Gastrocnemius medialis (tissue), 4 donors: Measurements from ENCODE around the gene SDK2. TPM values are rescaled to one million over a fixed set of nuclear protein-coding genes. Genes with fewer than 3 reads are reported as not detected.
"Not testable (repeated sequence)": the region's sequence is repeated elsewhere in the genome, so short reads cannot be mapped to it uniquely, and the experiment has no call there.

ENCODE experiments used
- ATAC-seq, 2 donors: fragments of 150-250 bp; one replicate each; pipeline ENCODE4 v1.9.1; 2016
- DNase-seq, 2 donors: peaks; one replicate each; pipeline ENCODE4 v3.0.0-alpha.2; 2019
- H3K27ac ChIP-seq, 4 donors: fragments of 200-600 bp; sonication (generic); 1 replicate in 1 of 4; 2 replicates in 3 of 4; pipeline ENCODE4 v1.5.1; 2016 to 2018; ENCODE audit warnings: mild to moderate bottlenecking in 2 of 4, moderate library complexity in 1 of 4
- H3K27me3 ChIP-seq, 3 donors: fragments of 200-600 bp; sonication (generic) in 2 of 3; 1 replicate in 1 of 3; 2 replicates in 2 of 3; pipeline versions ENCODE4 v1.5.1 to v1.6.0; 2016 to 2019; ENCODE audit warnings: mild to moderate bottlenecking in 1 of 3, moderate library complexity in 1 of 3
- H3K36me3 ChIP-seq, 2 donors: fragments of 200-600 bp; sonication (generic) in 1 of 2; one replicate each; pipeline ENCODE4 v1.5.1; 2017 to 2018
- H3K4me1 ChIP-seq, 2 donors: fragments of 200-600 bp; sonication (generic) in 1 of 2; one replicate each; pipeline ENCODE4 v1.5.1; 2016 to 2017; ENCODE audit warnings: mild to moderate bottlenecking in 2 of 2
- H3K4me3 ChIP-seq, 4 donors: fragments of 200-600 bp; sonication (generic) in 3 of 4; 1 replicate in 1 of 4; 2 replicates in 3 of 4; pipeline ENCODE4 v1.5.1; 2016 to 2019; ENCODE audit warnings: mild to moderate bottlenecking in 2 of 4
- H3K9me3 ChIP-seq, 3 donors: fragments of 200-600 bp; sonication (generic) in 2 of 3; 1 replicate in 1 of 3; 2 replicates in 2 of 3; pipeline ENCODE4 v1.5.1; 2016 to 2019
- CTCF ChIP-seq, 5 experiments: fragments of 450-650 bp in 3 of 5; fragments of 200-600 bp in 2 of 5; sonication (generic) in 2 of 5; IDR thresholded peaks in 4 of 5; conservative IDR thresholded peaks in 1 of 5; 1 replicate in 4 of 5; 2 replicates in 1 of 5; pipeline ENCODE4 v1.5.1; 2016 to 2019; ENCODE audit warnings: antibody characterized with exemption in 5 of 5, mild to moderate bottlenecking in 3 of 5, moderate library complexity in 3 of 5
- POLR2A ChIP-seq, 2 donors: fragments of 450-650 bp; IDR thresholded peaks; one replicate each; pipeline ENCODE4 v1.6.1; 2017; ENCODE audit warnings: antibody characterized with exemption in 2 of 2, mild to moderate bottlenecking in 2 of 2, moderate library complexity in 2 of 2
- in situ Hi-C, 4 donors: fragments of 200-750 bp; cut with MboI; loops; one replicate each; pipeline versions ENCODE4 v1.15.0 to v1.8.0; 2017; ENCODE audit warnings: low sequenced_read_pairs in 4 of 4
- intact Hi-C: fragments of 100-400 bp; cut with DNase I; formaldehyde crosslinking; loops from one replicate; pipeline ENCODE4 v1.15.1; 2023; ENCODE audit warnings: low total_unique reads
- total RNA-seq, 4 donors: library from RNA; depleted of rRNA; stranded (reverse); fragments of >200 nt; gene quantifications; one replicate each; pipeline versions ENCODE4 v1.1.0 to v1.2.3, GENCODE V29; 2016

The SDK2 gene
- total RNA-seq, 4 donors from 2014 or later: 0.02 to 0.31 (median 0.13) TPM

GRCh38 chr17:73474370-73474988, 169.8 kb downstream of the SDK2 start:
- no peaks in the 10 kb centered on the region for H3K27me3 ChIP-seq
- in situ Hi-C loops (no loop called here), intact Hi-C loops (no loop called here)
- no peaks in the 10 kb centered on the region for H3K36me3 ChIP-seq
- DNase-seq: peak in 1 of 2 donors; percentile 12
- TF ChIP-seq CTCF (IDR thresholded peaks at IDR 0.05 in 4 of 5, conservative IDR thresholded peaks at IDR 0.05 in 1 of 5): no peak
- no peak for TF ChIP-seq POLR2A (IDR thresholded peaks at IDR 0.05)
- H3K4me3 ChIP-seq: no peak overlapping the region
- H3K27ac ChIP-seq: no peak overlapping the region
- no peak for ATAC-seq
- H3K4me1 ChIP-seq: no peaks in the 10 kb centered on the region
- no peaks in the 10 kb centered on the region for H3K9me3 ChIP-seq

- DNase-seq, H3K27me3 ChIP-seq, H3K9me3 ChIP-seq, intact Hi-C loops, H3K4me3 ChIP-seq, ATAC-seq, H3K36me3 ChIP-seq, in situ Hi-C loops, H3K27ac ChIP-seq, H3K4me1 ChIP-seq: not testable (repeated sequence)
Observed at GRCh38 chr17:73472715-73473114, 171.5 kb downstream of the SDK2 start.

DNA sequence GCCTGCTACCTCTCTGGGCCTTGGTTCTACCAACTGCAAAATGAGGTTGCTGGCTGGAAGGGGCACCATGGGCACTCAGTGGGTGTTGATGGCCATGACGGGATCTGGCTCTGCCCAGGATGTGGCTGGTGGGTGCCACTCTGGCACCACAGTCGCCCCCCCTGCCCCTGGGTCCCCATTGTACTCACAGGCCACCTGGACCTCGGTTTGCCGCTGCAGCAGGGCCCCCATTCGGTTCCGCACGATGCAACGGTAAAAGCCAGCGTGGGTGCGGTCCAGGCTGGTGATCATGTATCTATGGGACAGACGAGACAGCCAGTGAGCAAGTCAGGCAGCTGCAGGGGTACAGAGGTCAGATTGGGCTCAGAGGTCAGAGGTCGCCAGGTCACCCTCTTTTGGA, 172.3 kb downstream of the SDK2 start:
- in situ Hi-C loops: no loop called here
- DNase-seq (no peak), ATAC-seq (no peak)
- intact Hi-C loops: no loop called here
- Histone ChIP-seq H3K9me3 (no peaks in the 10 kb centered on the region), H3K27ac (no peak overlapping the region), H3K4me1 (no peaks in the 10 kb centered on the region), H3K36me3 (no peaks in the 10 kb centered on the region), H3K4me3 (no peak overlapping the region), H3K27me3 (no peaks in the 10 kb centered on the region)
- no peak for TF ChIP-seq POLR2A (IDR thresholded peaks at IDR 0.05)
- TF ChIP-seq CTCF (IDR thresholded peaks at IDR 0.05 in 4 of 5, conservative IDR thresholded peaks at IDR 0.05 in 1 of 5): no peak

GRCh38 chr17:73470316-73470826, 173.9 kb downstream of the SDK2 start:
- H3K9me3 ChIP-seq: no peaks in the 10 kb centered on the region
- no peaks in the 10 kb centered on the region for H3K36me3 ChIP-seq
- H3K4me1 ChIP-seq: no peaks in the 10 kb centered on the region
- TF ChIP-seq POLR2A (IDR thresholded peaks at IDR 0.05) (no peak), CTCF (IDR thresholded peaks at IDR 0.05 in 4 of 5, conservative IDR thresholded peaks at IDR 0.05 in 1 of 5) (no peak)
- no peaks in the 10 kb centered on the region for H3K27me3 ChIP-seq
- no peak for DNase-seq
- intact Hi-C loops: no loop called here
- no peak for ATAC-seq
- in situ Hi-C loops: no loop called here
- H3K4me3 ChIP-seq: no peak overlapping the region
- H3K27ac ChIP-seq: no peak overlapping the region

- no peaks in the 10 kb centered on the region for H3K4me1 ChIP-seq
- H3K27ac ChIP-seq: no peak overlapping the region
- intact Hi-C loops: no loop called here
- no peaks in the 10 kb centered on the region for H3K36me3 ChIP-seq
- no peak overlapping the region for H3K4me3 ChIP-seq
- H3K9me3 ChIP-seq: no peaks in the 10 kb centered on the region
- H3K27me3 ChIP-seq: no peaks in the 10 kb centered on the region
- ATAC-seq (no peak), DNase-seq (no peak)
- TF ChIP-seq POLR2A (IDR thresholded peaks at IDR 0.05) (no peak), CTCF (IDR thresholded peaks at IDR 0.05 in 4 of 5, conservative IDR thresholded peaks at IDR 0.05 in 1 of 5) (no peak)
- in situ Hi-C loops: no loop called here
Observed at GRCh38 chr17:73469311-73469710, 174.9 kb downstream of the SDK2 start.
